ENCODE results near the gene VWA3A.
"Not testable (repeated sequence)": the region's sequence is repeated elsewhere in the genome, so short reads cannot be mapped to it uniquely, and the experiment has no call there.

Gene VWA3A

GRCh38 chr16:22086440-22086839 lies 5.9 kb upstream of the VWA3A start:
- DNase-seq = no peak

- DNase-seq = no peak
These were observed 3.7 kb upstream of the VWA3A start for GRCh38 chr16:22088642-22089041.

GRCh38 chr16:22089910-22090309 lies 2.4 kb upstream of the VWA3A start:
- DNase-seq = no peak

GRCh38 chr16:22091721-22092120 lies 620 bp upstream of the VWA3A start:
- DNase-seq = no peak

GRCh38 chr16:22093331-22093730 lies 990 bp downstream of the VWA3A start:
- no peak for DNase-seq

GRCh38 chr16:22093996-22094395 lies 1.7 kb downstream of the VWA3A start:
- no peak for DNase-seq

GRCh38 chr16:22098405-22099255 lies 6.3 kb downstream of the VWA3A start:
- peak; percentile 60 for DNase-seq

GRCh38 chr16:22099256-22099975 lies 7.1 kb downstream of the VWA3A start:
- no peak for DNase-seq

GRCh38 chr16:22103441-22103840 lies 11.1 kb downstream of the VWA3A start:
- DNase-seq = no peak

- no peak for DNase-seq
These were observed 17.0 kb downstream of the VWA3A start for GRCh38 chr16:22109258-22109898.

GRCh38 chr16:22111629-22112028 lies 19.3 kb downstream of the VWA3A start:
- not testable (repeated sequence) for DNase-seq

GRCh38 chr16:22116095-22116700 lies 23.9 kb downstream of the VWA3A start:
- DNase-seq = no peak

- no peak for DNase-seq
These were observed 25.3 kb downstream of the VWA3A start for GRCh38 chr16:22117609-22118008.

GRCh38 chr16:22120440-22120839 lies 28.1 kb downstream of the VWA3A start:
- no peak for DNase-seq

GRCh38 chr16:22122239-22122638 lies 29.9 kb downstream of the VWA3A start:
- no peak for DNase-seq

- DNase-seq = no peak
These were observed 30.8 kb downstream of the VWA3A start for GRCh38 chr16:22123146-22123545.

GRCh38 chr16:22123759-22124490 lies 31.6 kb downstream of the VWA3A start:
- DNase-seq = no peak

- no peak for DNase-seq
These were observed 32.4 kb downstream of the VWA3A start for GRCh38 chr16:22124583-22125284.

- no peak for DNase-seq
These were observed 33.8 kb downstream of the VWA3A start for GRCh38 chr16:22126037-22126558.

GRCh38 chr16:22128537-22128936 lies 36.2 kb downstream of the VWA3A start:
- DNase-seq = not testable (repeated sequence)

GRCh38 chr16:22130528-22130927 lies 38.2 kb downstream of the VWA3A start:
- no peak for DNase-seq

Measured in fibroblast of skin of scalp (primary cell).